SK-N-MC (cell line): Measurements from ENCODE around the gene EXOSC6.
A peak's percentile ranks its signal among the peaks of the same experiment; 100 is the strongest.
"Not testable (repeated sequence)": the region's sequence is repeated elsewhere in the genome, so short reads cannot be mapped to it uniquely, and the experiment has no call there.

Experiments used
- DNase-seq: peaks from one replicate; pipeline ENCODE4 v3.0.0-alpha.2; 2011; ENCODE audit warnings: low read depth, low spot score
- H3K27ac ChIP-seq: fragments of 200-600 bp; sonication (generic); 2 replicates; pipeline ENCODE4 v1.5.1; 2016; ENCODE audit warnings: mixed run types
- H3K36me3 ChIP-seq: fragments of 200-600 bp; sonication (generic); 2 replicates; pipeline ENCODE4 v1.6.1; 2017; ENCODE audit warnings: antibody characterized with exemption, low read length, mixed read lengths; ENCODE audit not compliant: insufficient read depth
- H3K4me3 ChIP-seq: fragments of 200-600 bp; sonication (generic); 2 replicates; pipeline ENCODE4 v1.5.1; 2016
- H3K9ac ChIP-seq: fragments of 200-600 bp; sonication (generic); 2 replicates; pipeline ENCODE4 v1.8.0; 2017; ENCODE audit warnings: mixed run types, mixed read lengths; ENCODE audit not compliant: insufficient read length
- H3K9me3 ChIP-seq: fragments of 200-600 bp; sonication (generic); 2 replicates; pipeline ENCODE4 v1.6.1; 2017; ENCODE audit warnings: low read depth, mild to moderate bottlenecking, antibody characterized with exemption, low read length, moderate library complexity, mixed read lengths
- EZH2 ChIP-seq: fragments of 200-600 bp; sonication (generic); IDR thresholded peaks from one replicate; pipeline ENCODE4 v1.6.1; 2017; ENCODE audit warnings: antibody characterized with exemption
- FOXP2 ChIP-seq: optimal IDR thresholded peaks from 2 replicates; pipeline ENCODE3; 2011; ENCODE audit warnings: mild to moderate bottlenecking, moderate library complexity; ENCODE audit not compliant: insufficient read depth; ENCODE audit errors: extremely low read length, control extremely low read depth
- POLR2AphosphoS5 ChIP-seq: IDR thresholded peaks from 2 replicates; pipeline ENCODE4 v1.6.1; 2012; ENCODE audit warnings: mild to moderate bottlenecking, low read depth, low read length, borderline replicate concordance

Gene EXOSC6

GRCh38 chr16:70289229-70290094 lies 37.7 kb upstream of the EXOSC6 start, which contains the start of gene AARS1:
AARS1 (minus strand) TSS chr16:70289506; CDS start chr16:70282763, 6,743 bp downstream.
- Histone ChIP-seq H3K9me3 (no peaks in the 10 kb centered on the region), H3K27ac (peak within 1 kb of the TSS; percentile 93), H3K4me3 (peak within 1 kb of the TSS; percentile 88), H3K36me3 (peaks cover 15% of the 10 kb centered on the region; the same call in 1 of the 2 replicates), H3K9ac (peak within 1 kb of the TSS; percentile 99)
- peak; percentile 93 for DNase-seq
- TF ChIP-seq FOXP2, result peak; percentile 30
- peak; percentile 83 for TF ChIP-seq POLR2AphosphoS5
- TF ChIP-seq EZH2, result no peak

DNA sequence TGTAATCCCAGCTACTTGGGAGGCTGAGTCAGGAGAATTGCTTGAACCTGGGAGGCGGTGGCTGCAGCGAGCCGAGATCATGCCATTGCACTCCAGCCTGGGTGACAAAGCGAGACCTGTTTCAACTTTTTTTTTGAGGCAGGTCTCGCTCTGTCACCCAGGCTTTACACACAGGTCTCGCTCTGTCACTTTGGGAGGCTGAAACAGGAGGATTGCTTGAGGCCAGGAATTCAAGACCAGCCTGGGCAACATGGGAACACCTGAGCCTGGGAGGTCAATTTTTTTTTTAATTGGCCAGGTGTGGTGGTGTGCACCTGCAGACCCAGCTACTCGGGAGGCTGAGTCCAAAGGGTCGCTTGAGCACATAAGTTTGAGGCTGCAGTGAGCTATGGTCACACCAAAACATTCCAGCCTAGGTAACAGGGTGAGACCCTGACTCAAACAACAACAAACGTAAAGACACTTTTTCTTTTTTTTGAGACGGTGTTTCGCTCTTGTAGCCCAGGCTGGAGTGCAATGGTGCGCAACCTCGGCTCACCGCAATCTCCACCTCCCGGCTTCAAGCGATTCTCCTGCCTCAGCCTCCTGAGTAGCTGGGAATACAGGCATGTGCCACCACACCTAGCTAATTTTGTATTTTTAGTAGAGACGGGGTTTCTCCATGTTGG lies 35.7 kb upstream of the EXOSC6 start:
- H3K9me3 ChIP-seq, DNase-seq, H3K27ac ChIP-seq: not testable (repeated sequence)
- Histone ChIP-seq H3K36me3 (peaks cover 30% of the 10 kb centered on the region; the same call in 1 of the 2 replicates), H3K9ac (peak overlapping the region; percentile 32), H3K4me3 (peak overlapping the region; percentile 88)

- H3K9me3 ChIP-seq, result no peaks in the 10 kb centered on the region
- no peak for DNase-seq
- no peak overlapping the region for H3K27ac ChIP-seq
- no peak overlapping the region for H3K9ac ChIP-seq
- TF ChIP-seq FOXP2 (no peak), POLR2AphosphoS5 (no peak), EZH2 (no peak)
- no peak overlapping the region for H3K4me3 ChIP-seq
- H3K36me3 ChIP-seq, result peaks cover 66% of the 10 kb centered on the region
Measured at GRCh38 chr16:70276392-70276791, 24.7 kb upstream of the EXOSC6 start.

DNA sequence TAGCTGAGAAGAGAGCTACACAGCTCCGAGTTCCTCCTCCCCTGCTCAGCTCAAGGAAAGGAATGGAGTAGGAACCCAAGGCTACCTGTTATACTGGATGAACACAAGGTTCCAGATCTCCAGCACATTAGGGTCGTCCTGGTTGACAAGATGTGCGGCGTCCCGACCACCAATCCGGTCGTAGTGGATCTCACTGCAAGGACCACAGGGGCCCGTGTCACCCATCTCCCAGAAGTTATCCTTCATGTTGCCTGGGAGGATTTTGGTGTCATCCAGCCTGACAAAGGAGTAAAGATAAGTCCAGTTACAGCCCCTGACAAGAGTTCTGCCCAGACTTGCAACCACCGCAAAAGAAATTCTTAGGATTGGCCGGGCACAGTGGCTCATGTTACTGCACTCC lies 20.0 kb upstream of the EXOSC6 start:
- DNase-seq, result no peak
- Histone ChIP-seq H3K9ac (no peak overlapping the region), H3K4me3 (no peak overlapping the region), H3K9me3 (no peaks in the 10 kb centered on the region), H3K27ac (no peak overlapping the region), H3K36me3 (peaks cover 71% of the 10 kb centered on the region)
- no peak for TF ChIP-seq FOXP2
- TF ChIP-seq EZH2, result no peak
- no peak for TF ChIP-seq POLR2AphosphoS5

- Histone ChIP-seq H3K9me3 (no peaks in the 10 kb centered on the region), H3K36me3 (peaks cover 75% of the 10 kb centered on the region), H3K9ac (no peak overlapping the region), H3K27ac (no peak overlapping the region), H3K4me3 (no peak overlapping the region)
- no peak for DNase-seq
- TF ChIP-seq FOXP2 (no peak), POLR2AphosphoS5 (no peak)
Measured at GRCh38 chr16:70270176-70270575, 18.4 kb upstream of the EXOSC6 start.

- Histone ChIP-seq H3K27ac (no peak overlapping the region), H3K4me3 (no peak overlapping the region), H3K36me3 (peaks cover 78% of the 10 kb centered on the region), H3K9ac (no peak overlapping the region), H3K9me3 (no peaks in the 10 kb centered on the region)
- TF ChIP-seq FOXP2 (no peak), EZH2 (no peak), POLR2AphosphoS5 (no peak)
- DNase-seq, result no peak
Measured at GRCh38 chr16:70269471-70269870, 17.7 kb upstream of the EXOSC6 start.

DNA sequence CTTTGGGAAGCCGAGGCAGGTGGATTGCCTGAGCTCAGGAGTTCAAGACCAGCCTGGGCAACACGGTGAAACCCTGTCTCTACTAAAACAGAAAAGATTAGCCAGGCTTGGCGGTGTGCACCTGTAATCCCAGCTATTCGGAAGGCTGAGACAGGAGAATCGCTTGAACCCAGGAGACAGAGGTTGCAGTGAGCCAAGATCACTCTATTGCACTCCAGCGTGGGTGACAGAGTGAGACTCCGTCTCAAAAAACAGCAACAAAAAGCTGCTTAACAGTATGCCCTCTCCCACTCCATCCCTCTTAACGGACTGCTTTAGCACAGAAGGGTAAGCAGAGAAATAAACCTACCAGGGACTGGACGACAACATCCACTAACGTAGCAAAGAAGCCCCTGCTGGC lies 16.2 kb upstream of the EXOSC6 start:
- H3K27ac ChIP-seq, DNase-seq, H3K4me3 ChIP-seq, H3K9ac ChIP-seq, H3K9me3 ChIP-seq: not testable (repeated sequence)
- H3K36me3 ChIP-seq, result peaks cover 79% of the 10 kb centered on the region

- Histone ChIP-seq H3K4me3 (no peak overlapping the region), H3K27ac (no peak overlapping the region), H3K36me3 (peaks cover 77% of the 10 kb centered on the region), H3K9me3 (no peaks in the 10 kb centered on the region), H3K9ac (no peak overlapping the region)
- no peak for DNase-seq
- TF ChIP-seq POLR2AphosphoS5 (no peak), FOXP2 (no peak), EZH2 (no peak)
Measured at GRCh38 chr16:70267516-70267915, 15.8 kb upstream of the EXOSC6 start.

DNA sequence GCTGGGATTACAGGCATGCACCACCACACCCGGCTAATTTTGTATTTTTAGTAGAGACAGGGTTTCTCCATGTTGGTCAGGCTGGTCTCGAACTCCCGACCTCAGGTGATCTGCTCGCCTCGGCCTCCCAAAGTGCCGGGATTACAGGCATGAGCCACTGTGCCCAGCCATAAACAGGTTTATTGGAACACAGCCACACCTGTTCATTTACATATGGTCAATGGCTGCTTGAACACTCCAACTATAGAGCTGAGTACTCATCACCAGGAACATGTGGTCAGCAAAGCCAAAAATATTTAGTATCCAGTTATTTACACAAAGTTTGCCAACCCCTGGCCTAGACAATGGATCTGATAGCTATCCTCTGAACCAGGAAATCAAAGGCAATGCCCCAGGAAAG lies 8.2 kb upstream of the EXOSC6 start:
- H3K4me3 ChIP-seq, H3K9ac ChIP-seq, H3K27ac ChIP-seq, H3K9me3 ChIP-seq, DNase-seq: not testable (repeated sequence)
- H3K36me3 ChIP-seq, result peaks cover 69% of the 10 kb centered on the region; the same call in 1 of the 2 replicates
